WERI-Rb-1 (cell line): ENCODE measurements around the gene NLE1.
"Not testable (repeated sequence)": the region's sequence is repeated elsewhere in the genome, so short reads cannot be mapped to it uniquely, and the experiment has no call there.

ENCODE experiments used
- DNase-seq: peaks from one replicate; pipeline ENCODE4 v3.0.0-alpha.2; 2020
- H3K27ac ChIP-seq: fragments of 250-450 bp; sonication (Bioruptor Pico); 2 replicates; pipeline ENCODE4 v1.5.1; 2020; ENCODE audit warnings: mild to moderate bottlenecking, moderate library complexity
- H3K27me3 ChIP-seq: fragments of 250-450 bp; sonication (Bioruptor Pico); 2 replicates; pipeline ENCODE4 v1.5.1; 2021; ENCODE audit warnings: mild to moderate bottlenecking, low read depth, moderate library complexity; ENCODE audit not compliant: insufficient read depth, severe bottlenecking
- H3K36me3 ChIP-seq: fragments of 250-450 bp; sonication (Bioruptor Pico); 2 replicates; pipeline ENCODE4 v1.5.1; 2020; ENCODE audit warnings: mild to moderate bottlenecking, moderate library complexity
- H3K4me3 ChIP-seq: 2 replicates; pipeline ENCODE4 v1.5.1; 2011; ENCODE audit warnings: low read depth, mild to moderate bottlenecking, control low read depth, low read length
- H3K9me3 ChIP-seq: fragments of 250-450 bp; sonication (Bioruptor Pico); 2 replicates; pipeline ENCODE4 v1.5.1; 2021; ENCODE audit warnings: mild to moderate bottlenecking, moderate library complexity; ENCODE audit not compliant: severe bottlenecking
- TF ChIP-seq, protein P1 (sequence below): IDR thresholded peaks from 2 replicates; pipeline ENCODE4 v1.5.1; 2011; ENCODE audit warnings: low read depth, mild to moderate bottlenecking, control low read depth, inconsistent platforms, low read length

Gene NLE1

DNA sequence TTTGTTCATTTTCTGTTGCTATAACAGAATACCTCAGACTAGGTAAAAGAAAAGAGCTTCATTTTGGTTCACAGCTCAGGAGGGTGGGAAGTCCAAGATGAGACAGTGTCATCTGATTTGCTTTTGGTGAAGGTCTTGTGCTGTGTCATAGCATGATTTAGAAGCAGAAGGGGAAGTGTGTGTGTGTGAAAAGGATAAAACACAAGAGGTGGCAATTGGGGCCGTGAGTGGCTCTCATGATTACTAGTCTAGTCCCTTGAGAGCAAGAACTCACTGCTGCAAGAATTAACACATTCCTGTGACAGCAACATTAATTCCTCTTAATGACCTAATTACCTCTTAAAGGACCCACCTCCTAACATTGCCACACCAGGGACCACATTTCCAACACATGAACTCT is 43.7 kb upstream of the NLE1 start:
- DNase-seq: no peak
- no peaks in the 10 kb centered on the region for H3K9me3 ChIP-seq
- no peak overlapping the region for H3K4me3 ChIP-seq
- H3K36me3 ChIP-seq: no peaks in the 10 kb centered on the region
- no peak overlapping the region for H3K27ac ChIP-seq
- H3K27me3 ChIP-seq: peaks cover 73% of the 10 kb centered on the region
- TF ChIP-seq, protein P1, sequence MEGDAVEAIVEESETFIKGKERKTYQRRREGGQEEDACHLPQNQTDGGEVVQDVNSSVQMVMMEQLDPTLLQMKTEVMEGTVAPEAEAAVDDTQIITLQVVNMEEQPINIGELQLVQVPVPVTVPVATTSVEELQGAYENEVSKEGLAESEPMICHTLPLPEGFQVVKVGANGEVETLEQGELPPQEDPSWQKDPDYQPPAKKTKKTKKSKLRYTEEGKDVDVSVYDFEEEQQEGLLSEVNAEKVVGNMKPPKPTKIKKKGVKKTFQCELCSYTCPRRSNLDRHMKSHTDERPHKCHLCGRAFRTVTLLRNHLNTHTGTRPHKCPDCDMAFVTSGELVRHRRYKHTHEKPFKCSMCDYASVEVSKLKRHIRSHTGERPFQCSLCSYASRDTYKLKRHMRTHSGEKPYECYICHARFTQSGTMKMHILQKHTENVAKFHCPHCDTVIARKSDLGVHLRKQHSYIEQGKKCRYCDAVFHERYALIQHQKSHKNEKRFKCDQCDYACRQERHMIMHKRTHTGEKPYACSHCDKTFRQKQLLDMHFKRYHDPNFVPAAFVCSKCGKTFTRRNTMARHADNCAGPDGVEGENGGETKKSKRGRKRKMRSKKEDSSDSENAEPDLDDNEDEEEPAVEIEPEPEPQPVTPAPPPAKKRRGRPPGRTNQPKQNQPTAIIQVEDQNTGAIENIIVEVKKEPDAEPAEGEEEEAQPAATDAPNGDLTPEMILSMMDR: no peak

DNA sequence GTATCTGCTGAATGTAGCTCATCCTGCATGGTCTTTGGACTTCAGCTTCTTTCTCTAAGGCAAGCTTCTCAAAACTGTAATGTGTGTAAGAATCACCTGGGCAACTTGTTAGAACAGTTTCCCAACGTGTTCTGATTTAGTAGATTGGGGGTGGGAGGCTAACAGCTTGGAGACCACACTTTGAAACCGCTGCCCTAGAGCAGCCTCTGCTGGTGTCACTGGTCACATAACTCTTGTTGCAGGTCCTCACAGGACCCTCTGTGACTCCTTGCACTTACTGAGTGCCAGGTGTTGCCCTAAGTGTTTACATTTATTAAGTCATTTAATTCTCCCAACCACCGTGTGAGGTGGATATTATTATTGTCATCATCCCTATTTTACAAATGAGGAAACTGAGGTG is 42.2 kb upstream of the NLE1 start:
- TF ChIP-seq, protein P1: 0 out of 2 replicates have a peak, but pooled peaks have one; percentile 10
- H3K27me3 ChIP-seq: peaks cover 72% of the 10 kb centered on the region
- H3K9me3 ChIP-seq: peaks cover 1% of the 10 kb centered on the region
- no peak overlapping the region for H3K27ac ChIP-seq
- no peaks in the 10 kb centered on the region for H3K36me3 ChIP-seq
- DNase-seq: no peak
- H3K4me3 ChIP-seq: no peak overlapping the region

DNA sequence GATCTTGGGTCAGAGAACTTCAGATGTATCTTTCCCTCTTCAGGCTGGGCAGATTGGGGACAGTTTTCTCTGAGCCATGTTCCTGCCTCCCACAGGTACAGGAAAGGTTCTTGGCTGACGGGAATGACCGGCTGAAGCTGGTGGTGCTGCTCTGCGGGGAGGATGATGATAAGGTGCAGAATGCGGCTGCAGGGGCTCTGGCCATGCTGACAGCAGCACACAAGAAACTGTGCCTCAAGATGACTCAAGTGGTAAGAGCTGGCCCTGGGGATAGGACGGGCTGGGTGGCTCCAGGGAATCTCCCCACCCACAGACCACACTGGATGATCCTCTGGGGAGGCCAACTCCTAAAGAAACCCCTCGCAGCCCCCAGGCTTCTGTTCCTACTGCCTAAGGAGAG is 41.2 kb upstream of the NLE1 start:
- Histone ChIP-seq H3K9me3 (peaks cover 5% of the 10 kb centered on the region), H3K27ac (no peak overlapping the region), H3K4me3 (no peak overlapping the region), H3K36me3 (no peaks in the 10 kb centered on the region), H3K27me3 (peaks cover 66% of the 10 kb centered on the region)
- TF ChIP-seq, protein P1: no peak
- DNase-seq: no peak

DNA sequence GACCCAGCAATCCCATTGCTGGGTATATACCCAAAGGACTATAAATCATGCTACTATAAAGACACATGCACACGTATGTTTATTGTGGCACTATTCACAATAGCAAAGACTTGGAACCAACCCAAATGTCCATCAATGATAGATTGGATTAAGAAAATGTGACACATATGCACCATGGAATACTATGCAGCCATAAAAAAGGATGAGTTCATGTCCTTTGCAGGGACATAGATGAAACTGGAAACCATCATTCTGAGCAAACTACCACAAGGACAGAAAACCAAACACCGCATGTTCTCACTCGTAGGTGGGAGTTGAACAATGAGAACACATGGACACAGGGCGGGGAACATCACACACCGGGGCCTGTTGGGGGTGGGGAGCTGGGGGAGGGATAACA is 37.3 kb upstream of the NLE1 start:
- not testable (repeated sequence) for H3K4me3 ChIP-seq

DNA sequence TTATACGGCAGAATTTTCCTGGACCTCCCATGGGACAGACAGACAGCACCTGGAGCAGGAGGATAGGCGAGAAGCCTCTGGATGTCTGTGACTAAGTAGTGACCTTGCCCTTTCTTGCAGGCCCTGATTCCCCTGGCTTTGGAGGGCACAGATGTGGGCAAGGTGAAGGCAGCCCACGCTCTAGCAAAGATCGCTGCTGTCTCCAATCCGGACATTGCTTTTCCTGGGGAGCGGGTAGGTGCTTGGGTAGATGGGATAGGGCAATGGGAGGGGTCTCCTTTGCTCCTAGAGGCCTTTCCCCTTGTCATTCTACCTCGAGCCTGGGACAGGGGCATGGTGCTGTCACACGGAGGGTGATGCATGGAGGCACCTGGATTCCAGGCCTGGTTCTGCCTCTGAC is 34.8 kb upstream of the NLE1 start:
- H3K9me3 ChIP-seq: peaks cover 5% of the 10 kb centered on the region
- peaks cover 64% of the 10 kb centered on the region for H3K27me3 ChIP-seq
- TF ChIP-seq, protein P1: no peak
- H3K4me3 ChIP-seq: no peak overlapping the region
- no peak for DNase-seq
- H3K36me3 ChIP-seq: no peaks in the 10 kb centered on the region
- no peak overlapping the region for H3K27ac ChIP-seq

More for the DNA sequence above, 37.3 kb upstream of the NLE1 start:
- H3K27me3 ChIP-seq: peaks cover 73% of the 10 kb centered on the region
- not testable (repeated sequence) for H3K36me3 ChIP-seq, DNase-seq, H3K27ac ChIP-seq, H3K9me3 ChIP-seq

- H3K36me3 ChIP-seq: no peaks in the 10 kb centered on the region
- no peak overlapping the region for H3K4me3 ChIP-seq
- TF ChIP-seq, protein P1: no peak
- H3K9me3 ChIP-seq: peaks cover 5% of the 10 kb centered on the region
- DNase-seq: no peak
- H3K27ac ChIP-seq: no peak overlapping the region
- H3K27me3 ChIP-seq: peaks cover 66% of the 10 kb centered on the region
Measured at GRCh38 chr17:35175638-35176415, 33.7 kb upstream of the NLE1 start.
